Subcutaneous adipose tissue (tissue), 4 donors: ENCODE results near the gene ASAP2. TPM values are rescaled to one million over a fixed set of nuclear protein-coding genes. Genes with fewer than 3 reads are reported as not detected.

ENCODE experiments used
- CTCF ChIP-seq: fragments of 450-650 bp; IDR thresholded peaks from one replicate; pipeline ENCODE4 v1.5.1; 2016; ENCODE audit warnings: low read depth, mild to moderate bottlenecking, control low read depth, antibody characterized with exemption, moderate library complexity
- total RNA-seq, 4 donors: library from RNA; depleted of rRNA; stranded (reverse); fragments of >200 nt; gene quantifications; one replicate each; pipeline ENCODE4 v1.1.0, GENCODE V29; 2016

ASAP2 gene
- total RNA-seq, 4 donors from 2014 or later, result 25.2 to 44.3 (median 33.8) TPM

GRCh38 chr2:9401646-9402371, 195.2 kb downstream of the ASAP2 start:
- TF ChIP-seq CTCF, result no peak

GRCh38 chr2:9403924-9404323, 197.3 kb downstream of the ASAP2 start:
- TF ChIP-seq CTCF, result no peak

GRCh38 chr2:9404451-9404850, 197.8 kb downstream of the ASAP2 start:
- TF ChIP-seq CTCF, result no peak

GRCh38 chr2:9405636-9406035, 199.0 kb downstream of the ASAP2 start:
- TF ChIP-seq CTCF, result no peak

- no peak for TF ChIP-seq CTCF
Measured at GRCh38 chr2:9406529-9407362, 200.1 kb downstream of the ASAP2 start.

GRCh38 chr2:9407363-9407811, 200.8 kb downstream of the ASAP2 start:
- no peak for TF ChIP-seq CTCF

- TF ChIP-seq CTCF, result no peak
Measured at GRCh38 chr2:9408641-9409151, 202.1 kb downstream of the ASAP2 start.
